Measurements from ENCODE around the gene EPO.

DNA sequence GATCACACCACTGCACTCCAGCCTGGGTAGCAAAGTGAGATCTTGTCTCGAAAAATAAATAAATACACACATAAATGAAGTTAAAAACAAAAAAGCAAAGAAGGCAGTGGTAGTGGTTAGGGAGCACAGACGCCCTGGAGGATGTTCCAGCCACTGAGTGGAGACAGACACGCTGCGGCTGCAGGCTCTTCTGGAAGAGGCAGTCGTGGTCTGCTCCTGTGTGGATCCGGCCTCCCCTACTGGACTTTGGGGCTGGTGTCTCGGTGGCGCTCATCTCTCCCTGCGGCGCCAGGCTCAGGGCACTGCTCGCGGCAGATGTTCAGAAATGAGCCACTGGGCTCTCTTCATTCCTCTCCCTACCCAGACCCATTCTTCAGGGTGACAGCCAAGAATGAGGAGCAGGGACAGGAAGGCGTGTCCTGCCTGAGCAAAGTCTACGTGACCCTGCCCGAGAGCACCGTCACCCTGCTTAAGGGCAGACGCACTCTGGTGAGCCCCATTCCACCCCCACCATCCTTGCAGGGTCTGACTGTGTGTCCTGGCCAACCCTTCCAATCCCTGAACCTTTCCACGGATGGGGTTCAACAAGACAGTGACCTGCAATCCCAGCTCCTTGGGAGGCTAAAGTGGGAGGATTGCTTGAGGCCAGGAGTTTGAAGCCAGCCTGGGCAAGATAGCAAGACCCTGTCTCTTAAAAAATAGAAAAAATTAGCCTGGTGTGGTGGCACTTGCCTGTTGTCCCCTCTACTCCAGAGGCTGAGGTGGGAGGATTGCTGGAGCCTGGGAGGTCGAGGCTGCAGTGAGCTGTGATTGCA is 39.3 kb downstream of the EPO start:
- TF ChIP-seq CHD2 (IDR thresholded peaks at IDR 0.05; ENCODE audit: low read length, partially characterized antibody) = no peak
- TF ChIP-seq, protein P1, sequence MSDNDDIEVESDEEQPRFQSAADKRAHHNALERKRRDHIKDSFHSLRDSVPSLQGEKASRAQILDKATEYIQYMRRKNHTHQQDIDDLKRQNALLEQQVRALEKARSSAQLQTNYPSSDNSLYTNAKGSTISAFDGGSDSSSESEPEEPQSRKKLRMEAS (IDR thresholded peaks at IDR 0.05) = no peak
- TF ChIP-seq MYC (IDR thresholded peaks at IDR 0.05; ENCODE audit: borderline replicate concordance, low read length) = no peak
- TF ChIP-seq POLR2A (IDR thresholded peaks at IDR 0.05; ENCODE audit: low read length) = no peak
- TF ChIP-seq, protein P2, sequence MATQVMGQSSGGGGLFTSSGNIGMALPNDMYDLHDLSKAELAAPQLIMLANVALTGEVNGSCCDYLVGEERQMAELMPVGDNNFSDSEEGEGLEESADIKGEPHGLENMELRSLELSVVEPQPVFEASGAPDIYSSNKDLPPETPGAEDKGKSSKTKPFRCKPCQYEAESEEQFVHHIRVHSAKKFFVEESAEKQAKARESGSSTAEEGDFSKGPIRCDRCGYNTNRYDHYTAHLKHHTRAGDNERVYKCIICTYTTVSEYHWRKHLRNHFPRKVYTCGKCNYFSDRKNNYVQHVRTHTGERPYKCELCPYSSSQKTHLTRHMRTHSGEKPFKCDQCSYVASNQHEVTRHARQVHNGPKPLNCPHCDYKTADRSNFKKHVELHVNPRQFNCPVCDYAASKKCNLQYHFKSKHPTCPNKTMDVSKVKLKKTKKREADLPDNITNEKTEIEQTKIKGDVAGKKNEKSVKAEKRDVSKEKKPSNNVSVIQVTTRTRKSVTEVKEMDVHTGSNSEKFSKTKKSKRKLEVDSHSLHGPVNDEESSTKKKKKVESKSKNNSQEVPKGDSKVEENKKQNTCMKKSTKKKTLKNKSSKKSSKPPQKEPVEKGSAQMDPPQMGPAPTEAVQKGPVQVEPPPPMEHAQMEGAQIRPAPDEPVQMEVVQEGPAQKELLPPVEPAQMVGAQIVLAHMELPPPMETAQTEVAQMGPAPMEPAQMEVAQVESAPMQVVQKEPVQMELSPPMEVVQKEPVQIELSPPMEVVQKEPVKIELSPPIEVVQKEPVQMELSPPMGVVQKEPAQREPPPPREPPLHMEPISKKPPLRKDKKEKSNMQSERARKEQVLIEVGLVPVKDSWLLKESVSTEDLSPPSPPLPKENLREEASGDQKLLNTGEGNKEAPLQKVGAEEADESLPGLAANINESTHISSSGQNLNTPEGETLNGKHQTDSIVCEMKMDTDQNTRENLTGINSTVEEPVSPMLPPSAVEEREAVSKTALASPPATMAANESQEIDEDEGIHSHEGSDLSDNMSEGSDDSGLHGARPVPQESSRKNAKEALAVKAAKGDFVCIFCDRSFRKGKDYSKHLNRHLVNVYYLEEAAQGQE (IDR thresholded peaks at IDR 0.05) = no peak
- no peak for TF ChIP-seq CEBPB (IDR thresholded peaks at IDR 0.05)
- TF ChIP-seq EP300 (IDR thresholded peaks at IDR 0.05) = no peak

Data from A549 (cell line).